ENCODE measurements around the gene S100A4. TPM values are rescaled to one million over a fixed set of nuclear protein-coding genes. Genes with fewer than 3 reads are reported as not detected.
A peak's percentile ranks its signal among the peaks of the same experiment; 100 is the strongest.

S100A4 gene
- total and polyA plus RNA-seq, 2 experiments from 2014 or later = 14.2 to 36.0 TPM

DNA sequence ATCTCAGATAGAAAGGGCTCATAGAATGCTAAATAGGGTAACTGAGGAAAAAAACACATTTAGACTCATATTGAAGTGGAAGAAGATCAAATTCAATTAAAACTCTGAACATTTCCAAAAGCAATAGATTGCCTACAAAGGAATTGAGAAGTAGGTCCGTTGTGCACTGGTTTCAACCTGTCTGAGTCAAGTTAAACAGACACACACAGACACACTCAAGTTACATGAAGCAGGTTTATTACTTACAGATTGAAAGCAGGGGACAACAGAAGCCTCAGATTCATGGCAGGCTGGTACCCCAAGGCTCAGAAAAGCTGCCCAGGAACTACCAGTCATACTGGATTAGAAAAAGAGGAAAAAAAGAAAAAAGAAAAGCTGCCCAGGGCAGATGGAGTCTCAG lies 40.7 kb upstream of the S100A4 start:
- Histone ChIP-seq H3K4me1 (ENCODE audit: insufficient read depth) (peaks cover 6% of the 10 kb centered on the region; the same call in 1 of the 2 replicates), H4K20me1 (replicated peaks; ENCODE audit: insufficient read depth) (no peaks in the 10 kb centered on the region), H3K27me3 (ENCODE audit: insufficient read depth) (no peaks in the 10 kb centered on the region), H3K9me2 (ENCODE audit: insufficient read depth) (no peaks in the 10 kb centered on the region), H3F3A (replicated peaks; ENCODE audit: low read depth) (no peaks in the 10 kb centered on the region), H3K79me2 (replicated peaks; ENCODE audit: insufficient read depth) (no peaks in the 10 kb centered on the region), H3K27ac (ENCODE audit: low read depth) (no peak overlapping the region), H3K4me2 (no peak overlapping the region), H3K4me3 (no peak overlapping the region), H3K36me3 (ENCODE audit: insufficient read depth) (no peaks in the 10 kb centered on the region), H2AFZ (0 out of 2 replicates have a peak overlapping the region, but pooled peaks have one; percentile 32)
- H3K9me3 Mint-ChIP-seq = no peaks in the 10 kb centered on the region
- peaks cover 8% of the 10 kb centered on the region; the same call in 2 of the 3 replicates for H3K4me1 Mint-ChIP-seq
- H3K4me3 Mint-ChIP-seq = no peak overlapping the region
- TF ChIP-seq NANOG (IDR thresholded peaks at IDR 0.05; ENCODE audit: borderline replicate concordance) (no peak), STAT1 (IDR thresholded peaks at IDR 0.05; ENCODE audit: unreplicated experiment) (no peak), JUNB (IDR thresholded peaks at IDR 0.05; ENCODE audit: unreplicated experiment) (no peak), POLR2AphosphoS5 (IDR thresholded peaks at IDR 0.05; ENCODE audit: low read depth) (no peak), ZNF331 (CRISPR knock-in tag; IDR thresholded peaks at IDR 0.05; ENCODE audit: low read depth) (no peak), EZH2 (IDR thresholded peaks at IDR 0.05; ENCODE audit: low read depth, unreplicated experiment) (no peak), CREB1 (CRISPR knock-in tag; IDR thresholded peaks at IDR 0.05; ENCODE audit: low read depth) (no peak), ZNF114 (CRISPR knock-in tag; IDR thresholded peaks at IDR 0.05) (no peak), EZH2phosphoT487 (IDR thresholded peaks at IDR 0.05; ENCODE audit: unreplicated experiment) (no peak)
- TF ChIP-seq, protein P1, sequence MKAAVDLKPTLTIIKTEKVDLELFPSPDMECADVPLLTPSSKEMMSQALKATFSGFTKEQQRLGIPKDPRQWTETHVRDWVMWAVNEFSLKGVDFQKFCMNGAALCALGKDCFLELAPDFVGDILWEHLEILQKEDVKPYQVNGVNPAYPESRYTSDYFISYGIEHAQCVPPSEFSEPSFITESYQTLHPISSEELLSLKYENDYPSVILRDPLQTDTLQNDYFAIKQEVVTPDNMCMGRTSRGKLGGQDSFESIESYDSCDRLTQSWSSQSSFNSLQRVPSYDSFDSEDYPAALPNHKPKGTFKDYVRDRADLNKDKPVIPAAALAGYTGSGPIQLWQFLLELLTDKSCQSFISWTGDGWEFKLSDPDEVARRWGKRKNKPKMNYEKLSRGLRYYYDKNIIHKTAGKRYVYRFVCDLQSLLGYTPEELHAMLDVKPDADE (IDR thresholded peaks at IDR 0.05) = no peak
- TF ChIP-seq, protein P2, sequence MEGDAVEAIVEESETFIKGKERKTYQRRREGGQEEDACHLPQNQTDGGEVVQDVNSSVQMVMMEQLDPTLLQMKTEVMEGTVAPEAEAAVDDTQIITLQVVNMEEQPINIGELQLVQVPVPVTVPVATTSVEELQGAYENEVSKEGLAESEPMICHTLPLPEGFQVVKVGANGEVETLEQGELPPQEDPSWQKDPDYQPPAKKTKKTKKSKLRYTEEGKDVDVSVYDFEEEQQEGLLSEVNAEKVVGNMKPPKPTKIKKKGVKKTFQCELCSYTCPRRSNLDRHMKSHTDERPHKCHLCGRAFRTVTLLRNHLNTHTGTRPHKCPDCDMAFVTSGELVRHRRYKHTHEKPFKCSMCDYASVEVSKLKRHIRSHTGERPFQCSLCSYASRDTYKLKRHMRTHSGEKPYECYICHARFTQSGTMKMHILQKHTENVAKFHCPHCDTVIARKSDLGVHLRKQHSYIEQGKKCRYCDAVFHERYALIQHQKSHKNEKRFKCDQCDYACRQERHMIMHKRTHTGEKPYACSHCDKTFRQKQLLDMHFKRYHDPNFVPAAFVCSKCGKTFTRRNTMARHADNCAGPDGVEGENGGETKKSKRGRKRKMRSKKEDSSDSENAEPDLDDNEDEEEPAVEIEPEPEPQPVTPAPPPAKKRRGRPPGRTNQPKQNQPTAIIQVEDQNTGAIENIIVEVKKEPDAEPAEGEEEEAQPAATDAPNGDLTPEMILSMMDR (conservative IDR thresholded peaks at IDR 0.05; ENCODE audit: low read depth in 2 of 2) = no peak
- TF ChIP-seq, protein P3, sequence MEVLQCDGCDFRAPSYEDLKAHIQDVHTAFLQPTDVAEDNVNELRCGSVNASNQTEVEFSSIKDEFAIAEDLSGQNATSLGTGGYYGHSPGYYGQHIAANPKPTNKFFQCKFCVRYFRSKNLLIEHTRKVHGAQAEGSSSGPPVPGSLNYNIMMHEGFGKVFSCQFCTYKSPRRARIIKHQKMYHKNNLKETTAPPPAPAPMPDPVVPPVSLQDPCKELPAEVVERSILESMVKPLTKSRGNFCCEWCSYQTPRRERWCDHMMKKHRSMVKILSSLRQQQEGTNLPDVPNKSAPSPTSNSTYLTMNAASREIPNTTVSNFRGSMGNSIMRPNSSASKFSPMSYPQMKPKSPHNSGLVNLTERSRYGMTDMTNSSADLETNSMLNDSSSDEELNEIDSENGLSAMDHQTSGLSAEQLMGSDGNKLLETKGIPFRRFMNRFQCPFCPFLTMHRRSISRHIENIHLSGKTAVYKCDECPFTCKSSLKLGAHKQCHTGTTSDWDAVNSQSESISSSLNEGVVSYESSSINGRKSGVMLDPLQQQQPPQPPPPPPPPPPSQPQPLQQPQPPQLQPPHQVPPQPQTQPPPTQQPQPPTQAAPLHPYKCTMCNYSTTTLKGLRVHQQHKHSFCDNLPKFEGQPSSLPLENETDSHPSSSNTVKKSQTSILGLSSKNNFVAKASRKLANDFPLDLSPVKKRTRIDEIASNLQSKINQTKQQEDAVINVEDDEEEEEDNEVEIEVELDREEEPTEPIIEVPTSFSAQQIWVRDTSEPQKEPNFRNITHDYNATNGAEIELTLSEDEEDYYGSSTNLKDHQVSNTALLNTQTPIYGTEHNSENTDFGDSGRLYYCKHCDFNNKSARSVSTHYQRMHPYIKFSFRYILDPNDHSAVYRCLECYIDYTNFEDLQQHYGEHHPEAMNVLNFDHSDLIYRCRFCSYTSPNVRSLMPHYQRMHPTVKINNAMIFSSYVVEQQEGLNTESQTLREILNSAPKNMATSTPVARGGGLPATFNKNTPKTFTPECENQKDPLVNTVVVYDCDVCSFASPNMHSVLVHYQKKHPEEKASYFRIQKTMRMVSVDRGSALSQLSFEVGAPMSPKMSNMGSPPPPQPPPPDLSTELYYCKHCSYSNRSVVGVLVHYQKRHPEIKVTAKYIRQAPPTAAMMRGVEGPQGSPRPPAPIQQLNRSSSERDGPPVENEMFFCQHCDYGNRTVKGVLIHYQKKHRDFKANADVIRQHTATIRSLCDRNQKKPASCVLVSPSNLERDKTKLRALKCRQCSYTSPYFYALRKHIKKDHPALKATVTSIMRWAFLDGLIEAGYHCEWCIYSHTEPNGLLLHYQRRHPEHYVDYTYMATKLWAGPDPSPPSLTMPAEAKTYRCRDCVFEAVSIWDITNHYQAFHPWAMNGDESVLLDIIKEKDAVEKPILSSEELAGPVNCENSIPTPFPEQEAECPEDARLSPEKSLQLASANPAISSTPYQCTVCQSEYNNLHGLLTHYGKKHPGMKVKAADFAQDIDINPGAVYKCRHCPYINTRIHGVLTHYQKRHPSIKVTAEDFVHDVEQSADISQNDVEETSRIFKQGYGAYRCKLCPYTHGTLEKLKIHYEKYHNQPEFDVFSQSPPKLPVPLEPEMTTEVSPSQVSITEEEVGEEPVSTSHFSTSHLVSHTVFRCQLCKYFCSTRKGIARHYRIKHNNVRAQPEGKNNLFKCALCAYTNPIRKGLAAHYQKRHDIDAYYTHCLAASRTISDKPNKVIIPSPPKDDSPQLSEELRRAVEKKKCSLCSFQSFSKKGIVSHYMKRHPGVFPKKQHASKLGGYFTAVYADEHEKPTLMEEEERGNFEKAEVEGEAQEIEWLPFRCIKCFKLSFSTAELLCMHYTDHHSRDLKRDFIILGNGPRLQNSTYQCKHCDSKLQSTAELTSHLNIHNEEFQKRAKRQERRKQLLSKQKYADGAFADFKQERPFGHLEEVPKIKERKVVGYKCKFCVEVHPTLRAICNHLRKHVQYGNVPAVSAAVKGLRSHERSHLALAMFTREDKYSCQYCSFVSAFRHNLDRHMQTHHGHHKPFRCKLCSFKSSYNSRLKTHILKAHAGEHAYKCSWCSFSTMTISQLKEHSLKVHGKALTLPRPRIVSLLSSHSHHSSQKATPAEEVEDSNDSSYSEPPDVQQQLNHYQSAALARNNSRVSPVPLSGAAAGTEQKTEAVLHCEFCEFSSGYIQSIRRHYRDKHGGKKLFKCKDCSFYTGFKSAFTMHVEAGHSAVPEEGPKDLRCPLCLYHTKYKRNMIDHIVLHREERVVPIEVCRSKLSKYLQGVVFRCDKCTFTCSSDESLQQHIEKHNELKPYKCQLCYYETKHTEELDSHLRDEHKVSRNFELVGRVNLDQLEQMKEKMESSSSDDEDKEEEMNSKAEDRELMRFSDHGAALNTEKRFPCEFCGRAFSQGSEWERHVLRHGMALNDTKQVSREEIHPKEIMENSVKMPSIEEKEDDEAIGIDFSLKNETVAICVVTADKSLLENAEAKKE (CRISPR knock-in tag; IDR thresholded peaks at IDR 0.05) = no peak
- TF ChIP-seq, protein P4, sequence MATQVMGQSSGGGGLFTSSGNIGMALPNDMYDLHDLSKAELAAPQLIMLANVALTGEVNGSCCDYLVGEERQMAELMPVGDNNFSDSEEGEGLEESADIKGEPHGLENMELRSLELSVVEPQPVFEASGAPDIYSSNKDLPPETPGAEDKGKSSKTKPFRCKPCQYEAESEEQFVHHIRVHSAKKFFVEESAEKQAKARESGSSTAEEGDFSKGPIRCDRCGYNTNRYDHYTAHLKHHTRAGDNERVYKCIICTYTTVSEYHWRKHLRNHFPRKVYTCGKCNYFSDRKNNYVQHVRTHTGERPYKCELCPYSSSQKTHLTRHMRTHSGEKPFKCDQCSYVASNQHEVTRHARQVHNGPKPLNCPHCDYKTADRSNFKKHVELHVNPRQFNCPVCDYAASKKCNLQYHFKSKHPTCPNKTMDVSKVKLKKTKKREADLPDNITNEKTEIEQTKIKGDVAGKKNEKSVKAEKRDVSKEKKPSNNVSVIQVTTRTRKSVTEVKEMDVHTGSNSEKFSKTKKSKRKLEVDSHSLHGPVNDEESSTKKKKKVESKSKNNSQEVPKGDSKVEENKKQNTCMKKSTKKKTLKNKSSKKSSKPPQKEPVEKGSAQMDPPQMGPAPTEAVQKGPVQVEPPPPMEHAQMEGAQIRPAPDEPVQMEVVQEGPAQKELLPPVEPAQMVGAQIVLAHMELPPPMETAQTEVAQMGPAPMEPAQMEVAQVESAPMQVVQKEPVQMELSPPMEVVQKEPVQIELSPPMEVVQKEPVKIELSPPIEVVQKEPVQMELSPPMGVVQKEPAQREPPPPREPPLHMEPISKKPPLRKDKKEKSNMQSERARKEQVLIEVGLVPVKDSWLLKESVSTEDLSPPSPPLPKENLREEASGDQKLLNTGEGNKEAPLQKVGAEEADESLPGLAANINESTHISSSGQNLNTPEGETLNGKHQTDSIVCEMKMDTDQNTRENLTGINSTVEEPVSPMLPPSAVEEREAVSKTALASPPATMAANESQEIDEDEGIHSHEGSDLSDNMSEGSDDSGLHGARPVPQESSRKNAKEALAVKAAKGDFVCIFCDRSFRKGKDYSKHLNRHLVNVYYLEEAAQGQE (IDR thresholded peaks at IDR 0.05; ENCODE audit: unreplicated experiment) = no peak
- no peaks in the 10 kb centered on the region for H3K36me3 Mint-ChIP-seq (ENCODE audit: low read depth)
- H3K27ac Mint-ChIP-seq = no peak overlapping the region
- ATAC-seq (no peak), DNase-seq (ENCODE audit: low spot score) (no peak)
- H3K27me3 Mint-ChIP-seq (ENCODE audit: insufficient read depth, low read depth, poor library complexity) = peaks cover 9% of the 10 kb centered on the region

Measured in GM23338 (cell line).